ELF-1 (cell line): ENCODE measurements around the gene TSPAN18.

Experiments used
- DNase-seq: peaks from one replicate; pipeline ENCODE4 v3.0.0-alpha.2; 2016; ENCODE audit warnings: low read depth, low spot score

The TSPAN18 gene

GRCh38 chr11:44797051-44797450 lies 70.3 kb downstream of the TSPAN18 start:
- DNase-seq = no peak

GRCh38 chr11:44797886-44798606 lies 71.3 kb downstream of the TSPAN18 start:
- peak; percentile 67 for DNase-seq

GRCh38 chr11:44798607-44798972 lies 71.8 kb downstream of the TSPAN18 start:
- DNase-seq = no peak

DNA sequence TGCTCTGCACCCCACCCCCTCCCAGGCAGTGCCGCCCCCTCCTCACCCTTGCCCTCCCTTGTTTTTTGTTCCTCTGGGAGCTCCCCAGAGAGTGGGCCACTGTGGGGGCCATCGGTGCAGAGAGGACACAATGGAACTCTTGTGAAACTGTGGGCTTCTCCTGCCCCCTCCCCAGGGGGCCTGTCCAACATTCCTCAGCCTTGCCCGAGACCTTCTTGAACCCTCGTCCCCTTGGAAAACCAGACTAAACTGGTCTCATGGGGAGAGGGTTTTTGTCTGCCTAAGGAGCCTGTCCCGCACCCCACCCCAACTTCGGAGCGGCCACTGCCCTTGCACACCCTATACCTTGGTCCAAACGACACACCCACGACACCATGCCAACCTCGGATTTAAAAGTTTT lies 72.2 kb downstream of the TSPAN18 start:
- no peak for DNase-seq

DNA sequence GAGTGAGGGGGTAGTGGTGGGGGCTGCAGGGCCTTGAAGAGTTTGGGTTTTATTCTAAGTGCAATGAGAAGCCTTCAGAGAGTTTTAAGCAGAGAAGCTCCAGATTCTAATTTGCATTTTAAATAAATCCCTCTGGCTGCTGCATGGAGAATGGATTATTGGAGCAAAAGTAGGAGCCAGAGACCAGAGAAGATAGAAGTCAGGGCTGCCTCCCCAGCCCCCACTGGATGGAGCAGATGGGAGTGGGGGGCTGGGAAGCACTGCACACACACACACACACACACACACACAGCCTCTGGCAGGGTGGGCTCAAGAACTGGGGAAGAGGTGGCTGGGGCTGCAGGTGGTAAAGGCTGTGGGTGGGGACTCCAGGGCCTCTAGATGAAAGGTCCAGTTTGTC lies 75.6 kb downstream of the TSPAN18 start:
- DNase-seq = no peak

DNA sequence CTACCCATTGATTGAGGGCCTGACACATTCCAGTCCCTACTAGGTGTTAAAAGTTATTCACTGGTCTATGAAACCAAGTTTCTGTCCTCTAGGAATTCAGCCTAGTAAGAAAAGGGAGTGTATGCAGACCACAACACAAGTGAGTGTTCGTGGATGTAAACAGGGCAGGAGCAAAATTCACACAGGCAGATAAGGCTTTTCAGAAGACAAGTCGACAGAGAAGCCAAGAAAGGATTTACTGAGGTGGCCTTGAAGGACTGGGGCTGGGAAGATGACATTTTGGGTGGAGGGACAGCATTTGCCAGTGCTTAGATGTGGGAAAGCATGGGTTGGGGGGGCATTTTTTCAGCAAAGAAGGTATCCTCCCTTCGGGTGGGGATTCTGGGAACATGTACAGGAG lies 76.2 kb downstream of the TSPAN18 start:
- no peak for DNase-seq

DNA sequence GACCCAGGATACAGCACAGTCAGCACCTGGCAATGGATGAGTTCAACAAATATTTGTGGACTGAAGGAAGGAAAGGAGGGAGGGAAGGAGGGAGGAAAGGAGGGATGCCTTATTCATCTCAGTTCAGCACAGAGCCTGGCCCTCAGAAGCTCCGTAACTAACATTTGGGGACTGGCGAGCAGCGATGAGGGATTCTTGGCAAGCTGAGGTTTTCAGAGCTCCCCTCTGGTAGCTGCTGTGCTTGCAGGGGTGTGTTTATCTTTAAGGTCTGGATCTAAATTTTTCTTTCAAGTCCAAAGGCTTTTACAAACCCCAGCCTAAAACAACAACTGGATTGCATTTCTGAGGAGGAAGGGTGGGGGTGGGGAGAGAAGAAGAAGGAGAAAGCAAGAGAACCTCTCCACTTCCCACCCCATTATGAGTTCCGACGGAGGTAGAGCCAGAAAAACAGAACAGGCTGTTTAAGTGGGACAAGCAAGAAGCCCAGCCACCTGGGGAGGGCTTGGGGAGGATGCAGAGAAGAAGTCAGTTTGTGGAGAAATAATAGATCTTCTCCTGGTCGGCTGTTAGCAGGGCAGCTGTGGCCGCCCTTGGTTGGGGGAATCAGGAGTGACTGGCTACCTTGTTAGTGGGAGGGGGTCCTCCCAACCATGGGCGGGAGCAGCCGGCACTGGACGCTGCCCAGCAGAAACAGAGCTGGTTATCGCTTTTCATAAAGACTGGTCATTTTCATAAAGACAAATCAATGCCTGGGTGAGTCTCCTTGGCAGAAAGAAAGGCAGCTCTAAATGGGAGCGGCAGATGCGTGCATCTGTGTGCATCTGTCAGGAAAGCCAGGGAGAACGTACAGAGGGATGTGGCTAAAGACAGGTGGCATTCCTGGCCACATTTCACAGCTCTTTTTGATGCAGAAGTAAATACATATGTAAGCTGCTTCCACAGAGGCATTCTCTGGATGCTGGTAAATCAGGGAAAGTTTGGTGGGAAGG lies 78.0 kb downstream of the TSPAN18 start:
- no peak for DNase-seq

DNA sequence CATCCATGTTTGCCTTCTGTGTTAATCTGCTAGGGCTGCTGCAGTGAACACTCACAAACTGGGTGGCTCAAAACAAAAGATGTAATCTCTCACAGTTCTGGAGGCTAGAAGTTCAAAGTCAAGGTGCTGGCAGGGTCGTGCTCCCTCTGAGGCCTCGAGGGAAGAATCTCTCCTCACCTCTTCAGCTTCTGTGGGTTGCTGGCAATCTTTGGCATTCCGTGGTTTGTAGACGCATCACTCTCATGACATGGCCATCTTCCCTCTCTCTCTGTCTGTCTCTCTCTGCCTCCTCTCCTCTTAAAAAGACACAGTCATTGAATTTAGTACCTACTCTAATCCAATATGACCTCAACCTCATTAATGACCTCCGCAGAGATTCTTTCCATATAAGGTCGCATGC lies 78.8 kb downstream of the TSPAN18 start:
- no peak for DNase-seq

DNA sequence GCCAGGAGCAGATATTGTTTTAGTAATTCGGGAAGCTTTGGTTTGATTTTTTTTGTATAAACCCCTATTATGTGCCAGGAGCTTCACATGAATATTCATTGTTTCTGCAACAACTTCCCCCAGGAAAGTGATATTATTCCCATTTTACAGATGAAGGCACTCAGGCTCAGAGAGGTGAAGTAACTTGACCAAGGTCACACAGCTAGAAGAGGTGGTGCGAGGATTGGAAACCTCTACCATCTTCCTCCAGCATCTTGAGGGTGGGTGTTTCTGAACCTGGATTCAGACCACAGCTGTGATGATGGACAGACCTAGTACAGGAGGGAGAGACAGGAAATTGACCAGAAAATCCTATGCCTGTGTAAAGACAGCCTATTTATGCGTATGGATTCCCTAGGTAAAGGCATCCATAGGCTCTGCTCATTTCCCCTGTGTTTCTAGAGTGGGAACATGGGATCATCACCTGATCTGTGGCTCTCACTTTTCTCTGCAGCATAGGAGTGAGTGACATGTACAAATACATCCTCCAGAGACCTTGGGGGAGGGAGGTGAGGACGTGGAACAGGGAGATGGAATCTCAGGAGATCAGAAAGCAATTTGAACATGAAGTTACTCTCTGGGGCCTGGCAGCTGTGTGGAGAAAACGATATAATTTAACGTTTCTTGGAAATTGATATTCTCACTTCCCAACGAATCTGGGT lies 81.4 kb downstream of the TSPAN18 start:
- DNase-seq = no peak

- DNase-seq = no peak
Observed at GRCh38 chr11:44809283-44809682, 82.5 kb downstream of the TSPAN18 start.

- no peak for DNase-seq
Observed at GRCh38 chr11:44811841-44812448, 85.2 kb downstream of the TSPAN18 start.

GRCh38 chr11:44812971-44813370 lies 86.2 kb downstream of the TSPAN18 start:
- DNase-seq = no peak

- no peak for DNase-seq
Observed at GRCh38 chr11:44813401-44813800, 86.6 kb downstream of the TSPAN18 start.

- no peak for DNase-seq
Observed at GRCh38 chr11:44814881-44815592, 88.3 kb downstream of the TSPAN18 start.

DNA sequence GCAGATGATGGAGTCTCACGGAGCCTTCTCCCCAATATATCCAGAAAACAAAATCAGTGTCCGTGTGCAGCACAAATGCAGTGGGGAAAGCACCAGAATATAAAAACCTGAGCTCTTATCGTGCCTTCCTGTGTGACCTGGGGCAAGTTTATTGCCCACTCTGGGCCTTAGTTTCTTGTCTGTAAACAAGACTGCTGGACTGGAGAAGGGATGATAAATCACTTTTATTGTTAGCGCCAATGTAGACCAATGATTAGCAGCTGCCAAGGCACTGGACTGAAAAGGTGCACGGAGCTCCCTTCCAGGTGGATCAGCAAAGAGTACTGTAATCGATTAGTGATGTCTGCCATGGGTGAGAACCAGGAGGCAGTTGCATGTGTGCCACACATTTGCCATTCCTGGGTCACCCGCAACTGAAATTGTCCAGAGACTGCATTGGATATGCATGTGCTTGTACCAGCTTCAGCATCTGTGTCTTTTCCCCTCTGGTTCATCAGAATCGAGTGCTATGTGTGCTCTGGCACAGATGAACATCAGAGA lies 89.2 kb downstream of the TSPAN18 start:
- no peak for DNase-seq

DNA sequence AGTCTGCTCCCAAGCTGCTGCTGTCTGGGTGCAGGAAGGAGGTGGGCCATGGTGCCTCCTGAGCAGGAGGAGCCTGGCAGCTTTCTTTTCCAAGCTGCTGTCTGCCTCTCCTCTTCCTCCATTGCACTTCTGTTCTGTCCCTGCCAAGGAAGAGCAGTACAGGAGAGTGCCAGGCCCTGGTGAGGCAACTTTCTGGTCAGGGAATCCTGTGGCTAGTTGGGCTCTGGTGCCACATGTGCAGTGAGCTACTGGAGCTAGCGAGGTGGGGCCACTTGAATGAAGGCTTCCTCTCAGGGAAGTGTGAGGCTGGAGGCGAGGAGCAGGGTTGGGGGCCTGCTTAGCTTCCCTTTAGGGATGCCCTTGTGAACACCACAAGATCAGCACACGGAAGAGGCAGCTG lies 90.0 kb downstream of the TSPAN18 start:
- no peak for DNase-seq

DNA sequence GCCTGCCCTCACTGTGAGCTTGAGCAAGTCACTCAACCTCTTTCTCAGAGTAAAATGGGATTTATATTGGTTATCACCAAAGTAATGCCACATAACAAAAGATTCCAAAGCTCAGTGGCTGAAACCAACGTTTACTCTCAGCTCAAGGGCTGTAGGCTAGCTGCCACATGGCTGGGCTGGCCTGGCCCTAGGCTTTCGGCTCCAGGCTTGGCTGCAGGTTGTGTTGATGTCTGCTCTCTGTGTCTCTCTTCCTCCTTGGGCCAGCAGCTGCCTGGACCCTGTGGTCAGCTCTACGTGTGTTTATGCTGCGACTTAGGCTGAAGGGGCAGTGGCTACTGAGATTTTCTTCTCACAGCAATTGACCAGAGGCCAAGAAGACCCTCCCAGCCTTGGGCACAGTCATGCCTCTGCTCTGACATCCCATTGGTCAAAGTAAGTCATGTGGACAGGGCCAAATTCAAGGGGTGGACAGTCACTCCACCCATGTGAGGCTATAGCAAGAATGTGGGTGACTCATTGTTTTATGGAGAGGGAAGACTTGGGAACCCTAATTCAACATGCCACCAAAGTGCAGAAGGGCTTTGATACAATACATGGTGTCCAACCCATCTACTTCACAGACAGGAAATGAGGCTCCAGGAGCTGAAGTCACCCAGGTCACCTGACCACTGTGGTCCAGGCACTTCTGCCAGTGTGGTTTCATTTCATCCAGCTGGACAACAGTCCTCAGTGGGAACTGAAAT lies 90.6 kb downstream of the TSPAN18 start:
- no peak for DNase-seq

- DNase-seq = no peak
Observed at GRCh38 chr11:44818110-44818509, 91.3 kb downstream of the TSPAN18 start.

GRCh38 chr11:44819346-44819745 lies 92.6 kb downstream of the TSPAN18 start:
- DNase-seq = no peak

- no peak for DNase-seq
Observed at GRCh38 chr11:44822369-44822768, 95.6 kb downstream of the TSPAN18 start.
